ENCODE measurements around the gene ARHGAP44.
"Not testable (repeated sequence)": the region's sequence is repeated elsewhere in the genome, so short reads cannot be mapped to it uniquely, and the experiment has no call there.

ARHGAP44 gene

GRCh38 chr17:12877953-12878669 lies 88.8 kb downstream of the ARHGAP44 start:
- in situ Hi-C loops (cut with HindIII; ENCODE audit: low sequenced_read_pairs): no loop called here
- no peak for DNase-seq (ENCODE audit: low read depth)
- no peak for TF ChIP-seq CTCF (IDR thresholded peaks at IDR 0.05; ENCODE audit: low read depth, low read length, missing control alignments)
- H3K4me3 ChIP-seq (ENCODE audit: low read depth, low read length): no peak overlapping the region

GRCh38 chr17:12879096-12879495 lies 89.8 kb downstream of the ARHGAP44 start:
- DNase-seq (ENCODE audit: low read depth); H3K4me3 ChIP-seq (ENCODE audit: low read depth, low read length); in situ Hi-C loops (cut with HindIII; ENCODE audit: low sequenced_read_pairs): not testable (repeated sequence)

- no peak overlapping the region for H3K4me3 ChIP-seq (ENCODE audit: low read depth, low read length)
- no peak for DNase-seq (ENCODE audit: low read depth)
- in situ Hi-C loops (cut with HindIII; ENCODE audit: low sequenced_read_pairs): no loop called here
- no peak for TF ChIP-seq CTCF (IDR thresholded peaks at IDR 0.05; ENCODE audit: low read depth, low read length, missing control alignments)
Measured at GRCh38 chr17:12883472-12883871, 94.2 kb downstream of the ARHGAP44 start.

- no peak for DNase-seq (ENCODE audit: low read depth)
- no peak overlapping the region for H3K4me3 ChIP-seq (ENCODE audit: low read depth, low read length)
- TF ChIP-seq CTCF (IDR thresholded peaks at IDR 0.05; ENCODE audit: low read depth, low read length, missing control alignments): no peak
- in situ Hi-C loops (cut with HindIII; ENCODE audit: low sequenced_read_pairs): no loop called here
Measured at GRCh38 chr17:12887088-12887487, 97.8 kb downstream of the ARHGAP44 start.

GRCh38 chr17:12896180-12896785 lies 107.0 kb downstream of the ARHGAP44 start:
- TF ChIP-seq CTCF (IDR thresholded peaks at IDR 0.05; ENCODE audit: low read depth, low read length, missing control alignments): no peak
- no peak for DNase-seq (ENCODE audit: low read depth)
- H3K4me3 ChIP-seq (ENCODE audit: low read depth, low read length): no peak overlapping the region
- in situ Hi-C loops (cut with HindIII; ENCODE audit: low sequenced_read_pairs): no loop called here

GRCh38 chr17:12898110-12898509 lies 108.8 kb downstream of the ARHGAP44 start:
- in situ Hi-C loops (cut with HindIII; ENCODE audit: low sequenced_read_pairs): no loop called here
- TF ChIP-seq CTCF (IDR thresholded peaks at IDR 0.05; ENCODE audit: low read depth, low read length, missing control alignments): no peak
- H3K4me3 ChIP-seq (ENCODE audit: low read depth, low read length): no peak overlapping the region
- DNase-seq (ENCODE audit: low read depth): no peak

- in situ Hi-C loops (cut with HindIII; ENCODE audit: low sequenced_read_pairs): no loop called here
- no peak for TF ChIP-seq CTCF (IDR thresholded peaks at IDR 0.05; ENCODE audit: low read depth, low read length, missing control alignments)
Measured at GRCh38 chr17:12899604-12900003, 110.3 kb downstream of the ARHGAP44 start.

More at GRCh38 chr17:12899604-12900003, 110.3 kb downstream of the ARHGAP44 start:
- no peak overlapping the region for H3K4me3 ChIP-seq (ENCODE audit: low read depth, low read length)
- no peak for DNase-seq (ENCODE audit: low read depth)

Measured in astrocyte of the cerebellum (primary cell).